Neuronal stem cell (in vitro differentiated cells): ENCODE data around the gene RAMP3.
A peak's percentile ranks its signal among the peaks of the same experiment; 100 is the strongest.

ENCODE experiments used
- DNase-seq: peaks from one replicate; pipeline ENCODE4 v3.0.0-alpha.2; 2013; ENCODE audit warnings: low spot score
- H2AFZ ChIP-seq: one replicate; pipeline ENCODE4 v1.6.1; 2013; ENCODE audit warnings: mild to moderate bottlenecking, low read length, inconsistent platforms
- H2AK5ac ChIP-seq: 2 replicates; pipeline ENCODE4 v1.6.1; 2013; ENCODE audit warnings: low read depth, mild to moderate bottlenecking, inconsistent platforms, low read length, moderate library complexity, mixed read lengths
- H2BK120ac ChIP-seq: 2 replicates; pipeline ENCODE4 v1.6.1; 2013; ENCODE audit warnings: low read depth, mild to moderate bottlenecking, inconsistent platforms, low read length, moderate library complexity, mixed read lengths
- H2BK12ac ChIP-seq: one replicate; pipeline ENCODE4 v1.6.1; 2013; ENCODE audit warnings: low read length, inconsistent platforms
- H2BK15ac ChIP-seq: 2 replicates; pipeline ENCODE4 v1.6.1; 2013; ENCODE audit warnings: mild to moderate bottlenecking, low read length, inconsistent platforms, mixed read lengths
- H2BK5ac ChIP-seq: one replicate; pipeline ENCODE4 v1.6.1; 2013; ENCODE audit warnings: inconsistent platforms, mild to moderate bottlenecking, low read length, moderate library complexity
- H3K14ac ChIP-seq: one replicate; pipeline ENCODE4 v1.6.1; 2013; ENCODE audit warnings: low read length, inconsistent platforms
- H3K18ac ChIP-seq: 2 replicates; pipeline ENCODE4 v1.6.1; 2013; ENCODE audit warnings: low read length, inconsistent platforms
- H3K23ac ChIP-seq: 2 replicates; pipeline ENCODE4 v1.6.1; 2013; ENCODE audit warnings: low read depth, mild to moderate bottlenecking, mixed read lengths, low read length, inconsistent platforms; ENCODE audit not compliant: poor library complexity
- H3K27ac ChIP-seq: replicated peaks from 3 replicates; pipeline ENCODE4 v1.5.1; 2013; ENCODE audit warnings: low read length, inconsistent platforms
- H3K27me3 ChIP-seq, 3 experiments: 2 replicates each; pipeline ENCODE4 v1.6.1; 2013; ENCODE audit warnings: low read length in 3 of 3, mild to moderate bottlenecking in 2 of 3, inconsistent platforms in 1 of 3, low read depth in 1 of 3, mixed read lengths in 1 of 3, moderate library complexity in 1 of 3; ENCODE audit not compliant: control insufficient read depth in 3 of 3, insufficient read depth in 3 of 3
- H3K36me3 ChIP-seq, 2 donors: replicated peaks in 1 of 2; 2 replicates each; pipeline ENCODE4 v1.6.1; 2013; ENCODE audit warnings: low read length in 2 of 2; ENCODE audit not compliant: control insufficient read depth in 2 of 2, insufficient read depth in 2 of 2
- H3K4ac ChIP-seq: 2 replicates; pipeline ENCODE4 v1.6.1; 2013; ENCODE audit warnings: inconsistent platforms, mild to moderate bottlenecking, low read length, moderate library complexity
- H3K4me1 ChIP-seq, 2 donors: 1 replicate in 1 of 2; 2 replicates in 1 of 2; pipeline ENCODE4 v1.6.1; 2013; ENCODE audit warnings: low read length in 2 of 2, low read depth in 1 of 2; ENCODE audit not compliant: control insufficient read depth in 2 of 2, insufficient read depth in 1 of 2
- H3K4me2 ChIP-seq: one replicate; pipeline ENCODE4 v1.6.1; 2013; ENCODE audit warnings: mild to moderate bottlenecking, low read length, inconsistent platforms; ENCODE audit not compliant: insufficient read depth, poor library complexity, severe bottlenecking
- H3K4me3 ChIP-seq, 2 donors: 2 replicates each; pipeline ENCODE4 v1.5.1; 2013; ENCODE audit warnings: low read length in 2 of 2, mild to moderate bottlenecking in 2 of 2, inconsistent platforms in 1 of 2, moderate library complexity in 1 of 2
- H3K79me1 ChIP-seq: one replicate; pipeline ENCODE4 v1.6.1; 2013; ENCODE audit warnings: low read depth, mild to moderate bottlenecking, inconsistent platforms, low read length, moderate library complexity
- H3K9ac ChIP-seq: one replicate; pipeline ENCODE4 v1.6.1; 2013; ENCODE audit warnings: mild to moderate bottlenecking, low read depth, low read length, inconsistent platforms; ENCODE audit not compliant: poor library complexity
- H3K9me3 ChIP-seq, 2 donors: replicated peaks in 1 of 2; 2 replicates each; pipeline versions ENCODE3 to v1.6.1; 2013; ENCODE audit warnings: low read length in 2 of 2, mild to moderate bottlenecking in 2 of 2, inconsistent platforms in 1 of 2, low read depth in 1 of 2, mixed read lengths in 1 of 2, moderate library complexity in 1 of 2; ENCODE audit not compliant: control insufficient read depth in 2 of 2, insufficient read depth in 1 of 2
- H4K8ac ChIP-seq: one replicate; pipeline ENCODE4 v1.6.1; 2013; ENCODE audit warnings: low read depth, mild to moderate bottlenecking, inconsistent platforms, low read length, moderate library complexity
- H4K91ac ChIP-seq: one replicate; pipeline ENCODE4 v1.6.1; 2013; ENCODE audit warnings: low read length, low read depth, mild to moderate bottlenecking, inconsistent platforms; ENCODE audit not compliant: poor library complexity
- WGBS, 2 donors: extraction: QIAGEN DNeasy Blood & Tissue Kit; methylation state at CpG; one replicate each; pipeline ENCODE4 v1.1.7; 2013; ENCODE audit warnings: missing lambda C conversion rate in 2 of 2, mixed read lengths in 1 of 2; ENCODE audit not compliant: insufficient read length in 2 of 2, insufficient replicate concordance in 1 of 2; ENCODE audit errors: extremely low coverage in 2 of 2; 5-methylcytosine and 5-hydroxymethylcytosine counted together

Gene RAMP3

DNA sequence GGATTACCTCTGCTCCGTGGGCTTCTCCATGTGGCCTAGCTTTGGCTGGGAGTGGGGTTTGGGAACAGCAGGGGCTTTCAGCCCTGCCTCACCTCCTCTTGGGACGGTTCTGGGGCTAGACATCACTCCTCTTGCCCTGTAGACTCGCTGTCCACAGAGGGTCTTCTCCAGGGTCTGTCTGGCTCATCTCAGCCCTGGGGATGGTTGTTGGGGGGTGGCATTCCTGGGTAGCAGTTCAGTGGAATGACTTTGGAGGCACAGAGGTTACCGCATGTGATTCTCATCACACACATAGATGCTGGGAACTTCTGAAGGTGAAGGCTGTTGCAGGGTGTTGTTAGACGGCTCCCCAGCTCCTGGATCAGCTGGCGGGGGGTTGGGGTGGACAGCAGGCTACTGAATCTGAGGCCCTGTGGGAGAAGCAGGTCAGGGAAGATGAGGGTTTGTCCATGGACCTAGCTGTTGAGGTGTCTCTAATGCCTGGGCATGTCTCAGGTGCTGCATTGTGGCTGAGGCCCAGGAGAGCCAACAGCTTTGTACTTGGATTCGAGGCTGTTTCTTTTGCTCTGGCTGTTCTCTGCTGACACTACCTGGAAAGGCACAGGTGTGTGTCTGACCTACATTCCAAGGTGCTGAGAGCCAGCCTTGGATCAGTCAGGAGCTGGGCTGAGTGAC lies 23.8 kb downstream of the RAMP3 start:
- Histone ChIP-seq H3K23ac (no peak overlapping the region), H2BK5ac (no peak overlapping the region), H3K4me3 (no peak overlapping the region), H2AK5ac (peak overlapping the region; percentile 51), H3K27ac (no peak overlapping the region), H3K9me3 (no peaks in the 10 kb centered on the region), H4K91ac (no peak overlapping the region), H2BK15ac (no peak overlapping the region), H3K36me3 (no peaks in the 10 kb centered on the region), H2BK12ac (no peak overlapping the region), H2AFZ (no peak overlapping the region), H3K4me1 (no peaks in the 10 kb centered on the region), H3K4ac (no peak overlapping the region), H2BK120ac (no peak overlapping the region), H3K4me2 (no peak overlapping the region), H4K8ac (no peak overlapping the region), H3K27me3 (peaks cover 0 to 10% (median 0%) of the 10 kb centered on the region in 3 experiments), H3K14ac (peak overlapping the region; percentile 11), H3K9ac (no peak overlapping the region), H3K79me1 (no peaks in the 10 kb centered on the region), H3K18ac (no peak overlapping the region)
- DNase-seq: no peak
- WGBS, 2 donors: no CpG with 5 or more reads among the region's 7 CpGs

DNA sequence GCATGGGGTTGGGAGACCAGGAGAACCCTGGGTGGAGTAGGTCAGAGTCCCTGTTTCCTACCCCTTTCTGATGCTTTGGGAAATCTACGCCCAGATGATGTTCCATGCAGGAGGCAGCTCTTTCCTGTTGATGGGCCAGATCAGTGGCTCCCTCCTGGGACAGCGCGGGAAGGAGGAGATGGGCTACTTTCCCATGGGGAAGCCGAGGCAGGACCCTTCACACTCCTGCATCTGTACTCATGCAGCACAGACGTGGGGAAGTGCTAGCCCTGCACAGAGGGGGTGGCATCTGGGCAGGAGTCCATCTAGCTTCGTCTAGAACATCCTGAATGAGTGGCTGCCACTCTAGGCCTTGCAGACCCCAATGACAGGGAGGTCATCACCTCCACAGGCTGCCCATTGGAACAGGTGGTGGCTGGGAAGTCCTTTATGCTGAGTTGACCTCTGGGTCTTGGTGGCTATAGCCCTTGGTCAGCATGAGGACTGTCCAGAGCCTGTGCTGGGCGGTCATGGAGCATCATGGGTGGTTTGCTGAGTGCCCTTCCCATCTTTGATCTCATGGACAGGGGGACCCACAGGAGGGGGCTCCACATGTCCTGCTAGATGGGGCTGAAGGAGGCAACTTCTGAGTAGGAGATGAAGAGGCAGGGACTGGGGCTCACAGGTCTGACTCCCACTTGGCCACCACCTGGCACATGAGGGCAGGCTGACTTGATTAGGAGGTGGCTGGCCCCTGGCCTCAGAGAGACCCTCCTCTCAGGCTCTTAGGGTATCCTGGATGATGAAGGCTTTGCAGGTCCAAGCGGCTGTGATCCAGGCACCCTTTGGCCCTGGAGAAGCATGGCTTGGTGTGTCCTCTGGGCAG lies 24.6 kb downstream of the RAMP3 start:
- Histone ChIP-seq H3K9ac (peak overlapping the region; percentile 45), H2BK5ac (no peak overlapping the region), H2BK12ac (no peak overlapping the region), H2BK120ac (no peak overlapping the region), H3K4ac (no peak overlapping the region), H3K4me3 (no peak overlapping the region), H2AK5ac (peak overlapping the region; percentile 51), H3K18ac (no peak overlapping the region), H3K4me1 (no peaks in the 10 kb centered on the region), H2BK15ac (no peak overlapping the region), H3K9me3 (no peaks in the 10 kb centered on the region), H3K27ac (no peak overlapping the region), H4K91ac (no peak overlapping the region), H3K27me3 (peaks cover 0 to 10% (median 0%) of the 10 kb centered on the region in 3 experiments), H3K14ac (peak overlapping the region; percentile 11), H4K8ac (no peak overlapping the region), H3K23ac (no peak overlapping the region), H3K36me3 (no peaks in the 10 kb centered on the region), H2AFZ (no peak overlapping the region), H3K4me2 (no peak overlapping the region), H3K79me1 (no peaks in the 10 kb centered on the region)
- WGBS, 2 donors: no CpG with 5 or more reads among the region's 8 CpGs
- no peak for DNase-seq

DNA sequence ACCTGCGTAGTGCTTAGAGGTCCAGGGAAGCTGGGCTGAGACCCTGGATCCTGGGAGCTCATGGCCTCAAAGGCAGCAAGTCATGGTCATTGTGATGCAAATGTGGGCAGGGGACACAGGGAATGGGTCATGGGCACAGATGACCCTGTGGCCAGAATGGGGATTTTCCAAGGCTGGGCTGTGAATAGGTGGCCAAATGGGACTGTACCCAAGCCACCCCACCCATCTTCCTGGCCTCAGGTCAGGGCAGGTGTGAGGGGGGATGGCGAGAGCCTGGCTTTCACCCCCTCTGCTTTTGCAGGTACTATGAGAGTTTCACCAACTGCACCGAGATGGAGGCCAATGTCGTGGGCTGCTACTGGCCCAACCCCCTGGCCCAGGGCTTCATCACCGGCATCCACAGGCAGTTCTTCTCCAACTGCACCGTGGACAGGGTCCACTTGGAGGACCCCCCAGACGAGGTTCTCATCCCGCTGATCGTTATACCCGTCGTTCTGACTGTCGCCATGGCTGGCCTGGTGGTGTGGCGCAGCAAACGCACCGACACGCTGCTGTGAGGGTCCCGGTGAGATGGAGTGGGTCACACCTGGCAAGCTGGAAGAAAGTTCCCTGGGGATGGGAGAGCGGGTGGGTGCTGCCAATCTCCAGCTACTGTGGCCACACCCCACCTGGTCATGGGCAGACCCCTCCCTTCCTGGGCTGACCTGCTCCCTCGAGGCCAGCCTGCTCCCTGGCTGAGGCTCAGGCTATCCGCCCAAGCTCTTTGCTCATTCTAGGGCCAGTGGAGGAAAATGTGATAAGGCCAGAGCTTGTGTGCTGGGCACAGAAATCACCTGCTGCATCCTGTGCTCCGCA lies 25.5 kb downstream of the RAMP3 start:
- Histone ChIP-seq H2BK15ac (no peak overlapping the region), H2AK5ac (peak overlapping the region; percentile 51), H3K9ac (peak overlapping the region; percentile 45), H3K27ac (no peak overlapping the region), H3K4me1 (no peaks in the 10 kb centered on the region), H3K18ac (peak overlapping the region; percentile 42), H3K4me3 (no peak overlapping the region), H3K79me1 (no peaks in the 10 kb centered on the region), H2BK12ac (no peak overlapping the region), H3K9me3 (no peaks in the 10 kb centered on the region), H4K91ac (no peak overlapping the region), H3K4ac (no peak overlapping the region), H3K23ac (no peak overlapping the region), H2AFZ (no peak overlapping the region), H2BK5ac (peak overlapping the region; percentile 57), H3K27me3 (peaks cover 0 to 10% (median 0%) of the 10 kb centered on the region in 3 experiments), H3K14ac (peak overlapping the region; percentile 61), H4K8ac (no peak overlapping the region), H2BK120ac (no peak overlapping the region), H3K4me2 (no peak overlapping the region), H3K36me3 (no peaks in the 10 kb centered on the region)
- WGBS, 2 donors: no CpG with 5 or more reads among the region's 21 CpGs
- no peak for DNase-seq
